GM23338 (cell line): ENCODE data around the gene ANKRD17. TPM values are rescaled to one million over a fixed set of nuclear protein-coding genes. Genes with fewer than 3 reads are reported as not detected.

Experiments
- ATAC-seq: fragments of 200-7000 bp; cut with Tn5 transposase; 3 replicates; pipeline ENCODE4 v1.9.1; 2020
- DNase-seq: peaks from one replicate; pipeline ENCODE4 v3.0.0-alpha.2; 2015; ENCODE audit warnings: low spot score
- H2AFZ ChIP-seq: fragments of 200-600 bp; sonication (generic); 2 replicates; pipeline ENCODE4 v1.8.0; 2016; ENCODE audit warnings: antibody characterized with exemption, mild to moderate bottlenecking, moderate library complexity
- H3F3A ChIP-seq: fragments of 200-600 bp; sonication (generic); replicated peaks from 2 replicates; pipeline ENCODE4 v1.8.0; 2017; ENCODE audit warnings: antibody characterized with exemption, mixed run types, low read depth
- H3K27ac ChIP-seq: fragments of 200-600 bp; sonication (generic); 2 replicates; pipeline ENCODE4 v1.6.1; 2016; ENCODE audit warnings: low read depth
- H3K27me3 ChIP-seq: fragments of 200-600 bp; sonication (generic); 2 replicates; pipeline ENCODE4 v1.8.0; 2016; ENCODE audit warnings: mild to moderate bottlenecking, mixed run types, moderate library complexity; ENCODE audit not compliant: insufficient read depth
- H3K36me3 ChIP-seq: fragments of 200-600 bp; sonication (generic); 2 replicates; pipeline ENCODE4 v1.8.0; 2016; ENCODE audit warnings: mild to moderate bottlenecking; ENCODE audit not compliant: insufficient read depth
- H3K4me1 ChIP-seq: fragments of 200-600 bp; sonication (generic); 2 replicates; pipeline ENCODE4 v1.8.0; 2016; ENCODE audit warnings: mild to moderate bottlenecking, moderate library complexity; ENCODE audit not compliant: insufficient read depth
- H3K4me2 ChIP-seq: fragments of 200-600 bp; sonication (generic); 2 replicates; pipeline ENCODE4 v1.7.1; 2017; ENCODE audit warnings: mixed run types
- H3K4me3 ChIP-seq: fragments of 200-600 bp; sonication (generic); 2 replicates; pipeline ENCODE4 v1.6.1; 2016; ENCODE audit warnings: mixed run types
- H3K79me2 ChIP-seq: fragments of 200-600 bp; sonication (generic); replicated peaks from 2 replicates; pipeline ENCODE4 v1.8.0; 2017; ENCODE audit warnings: mild to moderate bottlenecking; ENCODE audit not compliant: insufficient read depth
- H3K9me2 ChIP-seq: fragments of 200-600 bp; sonication (generic); 2 replicates; pipeline ENCODE4 v1.8.0; 2017; ENCODE audit not compliant: insufficient read depth
- H4K20me1 ChIP-seq: fragments of 200-600 bp; sonication (generic); replicated peaks from 2 replicates; pipeline ENCODE4 v1.8.0; 2017; ENCODE audit warnings: mild to moderate bottlenecking; ENCODE audit not compliant: insufficient read depth
- H3K27ac Mint-ChIP-seq: 2 replicates; pipeline ENCODE4 v1.8.0; 2020; ENCODE audit warnings: inconsistent platforms, mild to moderate bottlenecking, moderate library complexity, mixed read lengths
- H3K27me3 Mint-ChIP-seq: 3 replicates; pipeline ENCODE4 v1.8.0; 2022; ENCODE audit warnings: low read depth, mild to moderate bottlenecking, moderate library complexity, mixed read lengths, inconsistent platforms; ENCODE audit not compliant: insufficient read depth, poor library complexity
- H3K36me3 Mint-ChIP-seq: 3 replicates; pipeline ENCODE4 v1.8.0; 2021; ENCODE audit warnings: low read depth, mild to moderate bottlenecking, inconsistent platforms, moderate library complexity, mixed read lengths
- H3K4me1 Mint-ChIP-seq: 3 replicates; pipeline ENCODE4 v1.8.0; 2020; ENCODE audit warnings: mild to moderate bottlenecking, inconsistent platforms, mixed read lengths
- H3K4me3 Mint-ChIP-seq: 3 replicates; pipeline ENCODE4 v1.8.0; 2021; ENCODE audit warnings: moderate library complexity, mild to moderate bottlenecking, inconsistent platforms, mixed read lengths
- H3K9me3 Mint-ChIP-seq: 3 replicates; pipeline ENCODE4 v1.8.0; 2020; ENCODE audit warnings: moderate library complexity, mild to moderate bottlenecking, inconsistent platforms, mixed read lengths
- CREB1 ChIP-seq: fragments of 250-450 bp; sonication (Bioruptor Pico); IDR thresholded peaks from 2 replicates; pipeline ENCODE4 v1.5.0; 2020; ENCODE audit warnings: low read depth, mild to moderate bottlenecking, moderate library complexity
- CTCF ChIP-seq, 2 experiments: fragments of 200-600 bp in 1 of 2; sonication (generic) in 1 of 2; conservative IDR thresholded peaks; 2 replicates each; pipeline versions ENCODE4 v1.5.1 to v1.6.1; 2016 to 2017; ENCODE audit warnings: antibody characterized with exemption in 2 of 2, low read depth in 2 of 2, mild to moderate bottlenecking in 2 of 2, moderate library complexity in 1 of 2
- ETS1 ChIP-seq: IDR thresholded peaks from 2 replicates; pipeline ENCODE4 v1.6.1; 2016; ENCODE audit warnings: antibody characterized with exemption
- EZH2 ChIP-seq: fragments of 200-600 bp; sonication (generic); IDR thresholded peaks from one replicate; pipeline ENCODE4 v1.8.0; 2017; ENCODE audit warnings: antibody characterized with exemption, mild to moderate bottlenecking, low read depth; ENCODE audit not compliant: unreplicated experiment
- EZH2phosphoT487 ChIP-seq: fragments of 200-600 bp; sonication (generic); IDR thresholded peaks from one replicate; pipeline ENCODE4 v1.8.1; 2018; ENCODE audit warnings: antibody characterized with exemption; ENCODE audit not compliant: unreplicated experiment
- JUNB ChIP-seq: IDR thresholded peaks from one replicate; pipeline ENCODE4 v1.6.1; 2016; ENCODE audit warnings: antibody characterized with exemption; ENCODE audit not compliant: unreplicated experiment
- NANOG ChIP-seq: IDR thresholded peaks from 2 replicates; pipeline ENCODE4 v1.6.1; 2016; ENCODE audit warnings: antibody characterized with exemption, borderline replicate concordance
- POLR2AphosphoS5 ChIP-seq: IDR thresholded peaks from 2 replicates; pipeline ENCODE4 v1.6.1; 2016; ENCODE audit warnings: antibody characterized with exemption, low read depth
- REST ChIP-seq: IDR thresholded peaks from one replicate; pipeline ENCODE4 v1.6.1; 2018; ENCODE audit warnings: antibody characterized with exemption; ENCODE audit not compliant: unreplicated experiment
- ZNF114 ChIP-seq: fragments of 250-450 bp; sonication (Bioruptor Pico); IDR thresholded peaks from 2 replicates; pipeline ENCODE4 v1.5.0; 2020; ENCODE audit warnings: mild to moderate bottlenecking, moderate library complexity
- ZNF331 ChIP-seq: fragments of 250-450 bp; sonication (Bioruptor Pico); IDR thresholded peaks from 2 replicates; pipeline ENCODE4 v1.5.0; 2020; ENCODE audit warnings: low read depth, mild to moderate bottlenecking, moderate library complexity
- ZNF462 ChIP-seq: fragments of 250-450 bp; sonication (Bioruptor Pico); IDR thresholded peaks from 2 replicates; pipeline ENCODE4 v1.5.0; 2020; ENCODE audit warnings: mild to moderate bottlenecking, moderate library complexity
- polyA plus RNA-seq: library from polyadenylated mRNA; unstranded; fragments of >200 nt; fragmentation: Nextera tagmentation; extraction: Ambion mirVana; gene quantifications from 2 replicates; pipeline ENCODE4 v1.2.1, GENCODE V29; 2016
- total RNA-seq: library from RNA; depleted of rRNA; stranded (reverse); fragments of >200 nt; shearing (Covaris generic); gene quantifications from 2 replicates; pipeline ENCODE4 v1.2.3, GENCODE V29; 2014

The ANKRD17 gene
- total and polyA plus RNA-seq, 2 experiments from 2014 or later: 41.9 to 85.3 TPM

GRCh38 chr4:73194064-73194463, 64.5 kb downstream of the ANKRD17 start:
- ATAC-seq (no peak), DNase-seq (no peak)
- Histone ChIP-seq H3K79me2 (peaks cover 98% of the 10 kb centered on the region), H4K20me1 (peaks cover 6% of the 10 kb centered on the region; the same call in 1 of the 2 replicates), H3F3A (no peaks in the 10 kb centered on the region), H2AFZ (no peak overlapping the region), H3K9me2 (no peaks in the 10 kb centered on the region), H3K27me3 (no peaks in the 10 kb centered on the region), H3K36me3 (no peaks in the 10 kb centered on the region), H3K4me1 (peaks cover 5% of the 10 kb centered on the region; the same call in 1 of the 2 replicates), H3K4me3 (no peak overlapping the region), H3K4me2 (no peak overlapping the region), H3K27ac (no peak overlapping the region)
- H3K27ac Mint-ChIP-seq: no peak overlapping the region; the same call in 1 of the 2 replicates
- TF ChIP-seq CTCF (conservative IDR thresholded peaks at IDR 0.05; ENCODE audit: low read depth in 2 of 2) (no peak), JUNB (no peak), EZH2 (no peak), ZNF114 (no peak), ZNF462 (CRISPR knock-in tag) (no peak), REST (no peak), POLR2AphosphoS5 (no peak), ETS1 (no peak), CREB1 (CRISPR knock-in tag) (no peak), ZNF331 (CRISPR knock-in tag) (no peak), NANOG (no peak), EZH2phosphoT487 (no peak)
- no peaks in the 10 kb centered on the region; the same call in 2 of the 3 replicates for H3K9me3 Mint-ChIP-seq
- H3K27me3 Mint-ChIP-seq: no peaks in the 10 kb centered on the region
- H3K36me3 Mint-ChIP-seq: peaks cover 11% of the 10 kb centered on the region
- peaks cover 7% of the 10 kb centered on the region; the same call in 2 of the 3 replicates for H3K4me1 Mint-ChIP-seq
- H3K4me3 Mint-ChIP-seq: no peak overlapping the region
